Stimulated activated CD4-positive, alpha-beta T cell treated with anti-CD3 and anti-CD28 coated beads, Interleukin-2, amount 100 ng/mL, for 24 hours (primary cell): ENCODE results near the gene KMT2C.
"Not testable (repeated sequence)": the region's sequence is repeated elsewhere in the genome, so short reads cannot be mapped to it uniquely, and the experiment has no call there.

ENCODE experiments used
- DNase-seq, 2 donors: peaks; one replicate each; pipeline ENCODE4 v3.0.0-alpha.2; 2020

KMT2C gene

DNA sequence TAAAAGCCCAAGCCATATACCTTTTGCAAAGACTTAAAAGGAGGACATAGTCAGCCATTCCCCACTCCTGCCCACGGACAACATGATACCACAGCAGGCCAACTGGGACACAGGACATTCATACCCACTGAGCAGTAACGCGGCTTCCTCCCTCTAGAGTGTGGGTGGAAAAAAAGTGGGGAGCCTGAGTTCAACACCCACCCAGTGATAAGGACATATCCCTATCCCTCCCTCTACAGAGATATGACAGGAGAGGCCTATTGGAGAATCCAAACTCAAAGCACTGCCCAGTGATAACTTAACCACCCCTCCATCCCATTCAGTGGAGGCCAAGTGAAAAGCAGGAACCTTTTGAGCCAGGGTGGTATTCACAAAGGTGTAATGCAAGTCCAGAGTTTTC, 148.8 kb downstream of the KMT2C start:
- not testable (repeated sequence) for DNase-seq

DNA sequence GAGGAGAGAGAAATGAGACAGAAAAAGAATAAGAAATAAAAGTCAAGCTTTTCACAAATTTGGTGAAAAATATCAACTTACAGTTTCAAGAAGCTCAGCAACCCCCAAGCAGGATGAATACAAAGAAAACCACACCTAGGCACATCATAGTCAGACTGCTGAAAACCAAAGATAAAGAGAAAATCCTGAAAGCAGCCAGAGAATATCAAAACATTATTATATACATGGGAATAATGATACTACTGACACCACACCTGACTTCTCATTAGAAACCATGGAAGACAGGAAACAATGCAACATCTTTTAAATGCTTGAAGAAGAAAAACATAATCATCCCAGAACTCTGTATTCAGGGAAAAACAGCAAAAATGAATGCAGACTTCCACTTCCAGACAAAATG, 149.6 kb downstream of the KMT2C start:
- not testable (repeated sequence) for DNase-seq

DNA sequence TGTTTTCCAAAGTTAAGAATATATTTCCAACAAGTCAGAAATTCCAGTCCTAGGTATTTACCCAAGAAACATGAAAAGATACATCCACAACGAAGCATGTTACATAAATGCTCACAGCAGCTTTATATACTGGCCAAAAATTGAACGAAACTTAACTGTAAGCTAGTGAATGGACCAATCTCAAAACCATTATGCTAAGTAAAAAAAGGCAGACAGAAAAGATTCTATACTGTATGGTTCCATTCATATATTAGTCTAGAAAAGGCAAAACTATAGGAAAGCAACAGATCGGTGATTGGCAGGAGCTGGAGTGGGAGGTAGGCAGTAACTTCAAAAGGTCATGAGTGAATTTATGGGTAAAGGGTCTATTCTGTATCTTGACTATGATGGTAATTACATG, 150.8 kb downstream of the KMT2C start:
- DNase-seq, result not testable (repeated sequence)

DNA sequence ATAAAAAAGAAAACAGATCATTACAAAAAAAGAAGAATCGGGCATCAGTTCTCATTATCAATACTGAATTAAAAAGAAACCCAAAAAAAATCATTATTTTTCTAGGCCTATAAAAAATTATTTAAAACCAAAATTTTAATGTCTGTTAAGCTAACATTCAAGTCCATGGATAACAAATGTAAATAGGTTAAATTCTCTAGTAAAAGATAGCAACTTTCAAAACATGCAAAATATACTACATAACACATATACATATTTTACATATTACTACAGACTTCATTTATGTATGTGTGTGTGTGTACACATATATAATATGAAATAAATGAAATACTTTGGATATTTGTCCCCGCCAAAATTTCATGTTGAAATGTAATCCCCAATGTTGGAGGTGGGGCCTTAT, 158.1 kb downstream of the KMT2C start:
- not testable (repeated sequence) for DNase-seq

DNA sequence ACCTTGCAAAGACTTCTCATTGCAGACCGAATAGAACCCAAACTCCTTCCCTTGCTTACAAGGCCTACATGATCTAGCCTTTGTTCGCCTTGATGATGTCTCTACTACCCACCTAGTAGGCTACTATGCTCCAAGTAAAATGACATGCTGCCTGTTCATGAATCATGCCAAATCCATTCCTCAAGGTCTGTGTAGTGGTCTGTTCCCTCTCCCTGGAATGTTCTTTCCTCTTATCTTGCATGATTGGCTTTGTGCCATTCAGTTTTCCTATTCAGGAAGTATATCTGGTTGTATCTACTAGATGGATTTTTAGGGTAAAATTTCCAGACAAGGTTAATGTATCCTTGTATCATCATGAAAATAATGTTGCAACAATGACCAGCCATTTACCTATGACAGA, 165.4 kb downstream of the KMT2C start:
- not testable (repeated sequence) for DNase-seq

DNA sequence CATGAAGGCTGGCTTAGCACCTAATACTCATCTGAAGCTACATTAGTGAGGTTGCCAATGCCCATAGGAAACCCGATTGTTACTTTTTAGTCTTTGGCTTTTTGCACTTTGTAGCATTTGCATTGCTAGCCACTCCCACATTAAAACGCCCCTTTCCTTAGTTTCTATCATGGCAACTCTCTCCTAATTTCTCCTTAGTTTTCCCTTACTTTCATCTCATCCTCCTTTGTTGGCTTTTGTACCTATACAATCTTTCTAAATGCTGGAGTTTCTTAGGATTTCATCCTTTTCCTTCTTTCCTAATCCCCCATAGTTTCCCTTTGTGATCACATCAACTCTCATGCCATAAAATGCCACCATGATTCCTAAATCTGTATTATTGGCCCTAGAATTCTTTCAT, 168.9 kb downstream of the KMT2C start:
- not testable (repeated sequence) for DNase-seq

DNA sequence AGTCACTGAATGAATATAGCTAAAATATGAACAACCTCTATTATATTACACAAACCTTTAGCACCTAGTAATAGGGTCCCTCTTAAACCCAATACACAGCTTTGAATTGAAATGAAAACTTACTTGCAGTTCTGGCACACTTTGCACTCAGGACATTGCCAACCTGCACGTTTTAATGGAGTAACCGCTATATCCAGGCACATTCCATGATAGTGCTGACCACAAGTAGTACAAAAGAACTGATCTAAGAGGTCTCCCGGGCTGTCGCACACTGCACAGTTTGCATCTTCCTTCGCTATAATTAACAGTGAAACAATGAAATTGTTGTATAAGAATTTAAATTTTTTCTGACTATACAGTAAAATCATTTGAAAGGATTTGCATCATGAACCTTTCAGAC, 170.9 kb downstream of the KMT2C start:
- DNase-seq, result not testable (repeated sequence)

DNA sequence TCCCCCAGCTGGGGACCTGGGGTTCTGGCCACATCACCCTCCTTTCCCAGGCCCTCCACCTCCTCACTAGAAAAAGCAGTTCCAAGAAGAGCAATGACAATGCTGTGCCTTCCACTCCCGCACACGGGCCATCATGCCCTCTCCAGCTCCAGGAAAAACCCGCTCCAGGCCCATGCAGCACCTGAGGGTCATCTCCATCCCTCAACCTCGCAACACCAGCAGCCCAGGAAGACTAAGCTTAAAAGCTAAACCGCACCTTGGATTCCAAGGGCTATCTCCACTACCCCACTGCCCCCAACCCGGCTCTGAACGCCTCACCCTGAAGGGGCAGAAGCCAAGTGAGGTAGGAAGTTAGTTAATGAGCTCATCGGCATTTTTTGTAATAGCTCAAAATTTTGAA, 173.7 kb downstream of the KMT2C start:
- DNase-seq, result not testable (repeated sequence)

DNA sequence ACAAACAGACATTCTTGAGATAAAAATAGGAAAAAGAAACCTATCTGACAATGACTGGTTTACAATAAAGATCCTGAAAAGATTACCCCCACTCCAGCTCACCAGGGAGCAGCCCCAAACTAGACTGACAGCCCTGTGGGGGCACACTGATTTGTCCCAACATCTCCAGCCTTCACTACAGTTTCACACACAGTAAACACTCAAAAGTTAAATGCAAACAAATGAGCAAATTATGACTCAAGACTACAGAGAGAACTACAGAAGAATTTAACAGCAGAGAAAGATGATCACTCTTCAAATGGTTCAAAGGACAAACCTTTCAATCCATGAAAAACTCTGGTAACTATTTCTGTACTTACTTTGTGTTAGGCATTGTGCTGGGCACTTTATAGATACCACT, 176.2 kb downstream of the KMT2C start:
- DNase-seq, result not testable (repeated sequence)

DNA sequence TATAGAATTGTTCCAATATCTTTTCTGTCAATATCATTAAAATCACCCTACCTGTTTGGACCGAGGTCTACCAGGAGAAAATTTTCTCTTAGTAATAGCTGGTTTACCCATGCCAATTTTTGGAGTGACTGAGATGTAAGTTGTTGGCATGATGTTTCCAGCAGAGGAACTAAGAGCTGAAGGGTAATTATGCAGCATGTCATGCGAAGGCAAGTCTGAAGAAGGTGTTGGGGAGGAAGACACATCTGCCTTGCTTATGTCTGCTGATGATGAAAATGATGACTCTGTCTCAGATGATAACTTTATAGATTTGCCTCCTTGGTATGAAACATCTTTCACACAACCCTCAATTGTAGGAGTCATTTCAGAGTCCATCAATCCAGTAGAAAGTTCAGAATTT, 188.0 kb downstream of the KMT2C start:
- DNase-seq, result not testable (repeated sequence)

DNA sequence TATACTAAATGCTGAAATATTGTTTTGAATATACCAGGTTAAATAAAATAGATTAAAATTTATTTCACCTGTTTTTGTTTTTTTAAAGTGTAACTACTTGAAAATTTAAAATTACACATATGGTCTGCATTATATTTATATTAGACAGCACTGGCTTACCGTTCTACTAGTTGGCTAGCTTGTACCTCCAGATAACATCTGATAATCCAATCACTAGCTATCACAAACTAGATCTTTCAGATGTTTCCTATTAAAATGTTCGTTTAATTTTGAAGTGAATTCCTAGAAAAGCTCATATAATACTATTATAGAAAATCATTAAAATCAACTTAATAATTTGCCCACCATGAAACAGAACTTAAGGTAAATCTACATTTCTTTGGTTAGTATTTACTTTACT, 190.4 kb downstream of the KMT2C start:
- DNase-seq, result not testable (repeated sequence)

DNA sequence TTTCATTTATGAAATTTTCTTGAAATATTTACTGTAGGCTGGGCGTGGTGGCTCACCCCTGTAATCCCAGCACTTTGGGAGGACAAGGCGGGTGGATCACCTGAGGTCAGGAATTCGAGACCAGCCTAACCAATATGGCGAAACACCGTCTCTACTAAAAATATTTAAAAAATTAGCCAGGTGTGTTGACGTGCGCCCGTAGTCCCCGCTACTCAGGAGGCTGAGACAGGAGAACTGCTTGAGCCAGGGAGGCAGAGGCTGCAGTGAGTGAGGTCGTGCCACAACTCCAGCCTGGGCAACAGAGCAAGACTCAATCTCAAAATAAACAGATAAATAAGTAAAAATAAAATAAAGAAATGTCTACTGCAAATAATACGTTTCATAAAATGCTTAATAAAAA, 192.3 kb downstream of the KMT2C start:
- not testable (repeated sequence) for DNase-seq

DNA sequence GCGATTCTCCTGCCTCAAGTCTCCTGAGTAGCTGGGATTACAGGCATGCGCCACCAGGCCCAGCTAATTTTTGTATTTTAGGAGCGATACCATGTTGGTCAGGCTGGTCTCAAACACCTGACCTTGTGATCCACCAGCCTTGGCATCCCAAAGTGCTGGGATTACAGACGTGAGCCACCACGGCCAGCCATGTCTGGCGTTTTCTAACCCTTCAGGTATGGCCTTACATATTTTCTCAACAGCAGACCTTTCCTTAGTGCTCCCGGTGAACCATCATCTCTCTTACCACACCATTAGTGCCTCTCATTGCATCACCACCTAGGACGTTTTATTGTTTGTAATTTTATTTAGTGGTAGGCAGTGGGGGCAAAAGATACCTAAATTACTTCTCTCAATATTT, 194.5 kb downstream of the KMT2C start:
- DNase-seq, result not testable (repeated sequence)

DNA sequence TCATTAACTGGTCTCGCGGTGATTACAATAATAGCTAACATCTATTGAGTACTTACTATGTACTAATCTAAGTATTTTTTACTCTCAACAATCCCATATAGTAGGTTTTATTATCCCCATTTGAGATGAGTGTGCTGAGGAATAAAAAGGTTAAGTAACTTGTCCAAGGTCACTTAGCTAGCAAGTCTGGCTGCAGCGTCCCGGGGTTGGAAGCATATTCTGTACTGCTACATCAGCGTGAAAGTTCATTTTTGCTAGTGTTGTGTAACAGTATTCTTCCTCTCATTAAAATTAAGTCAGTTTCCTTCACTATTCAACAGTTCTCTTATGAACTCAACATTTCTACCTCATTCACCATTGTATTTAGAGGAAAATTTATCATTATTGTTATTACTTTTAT, 199.5 kb downstream of the KMT2C start:
- DNase-seq, result not testable (repeated sequence)

DNA sequence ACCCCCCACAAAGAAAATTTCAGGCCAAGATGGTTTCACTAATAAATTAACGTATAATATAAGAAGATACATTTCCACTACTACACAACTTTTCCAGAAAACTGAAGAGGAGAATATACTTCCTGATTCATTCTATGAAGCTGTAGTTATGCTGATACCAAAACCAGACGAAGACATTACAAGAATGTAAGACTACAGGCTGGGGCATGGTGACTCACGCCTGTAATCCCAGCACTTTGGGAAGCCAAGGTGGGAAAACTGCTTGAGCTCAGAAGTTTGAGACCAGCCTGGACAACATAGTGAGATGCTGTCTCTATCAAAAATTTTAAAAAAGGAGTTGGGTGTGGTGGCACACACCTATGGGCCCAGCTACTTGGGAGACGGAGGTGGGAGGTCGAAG, 201.4 kb downstream of the KMT2C start:
- DNase-seq, result not testable (repeated sequence)

DNA sequence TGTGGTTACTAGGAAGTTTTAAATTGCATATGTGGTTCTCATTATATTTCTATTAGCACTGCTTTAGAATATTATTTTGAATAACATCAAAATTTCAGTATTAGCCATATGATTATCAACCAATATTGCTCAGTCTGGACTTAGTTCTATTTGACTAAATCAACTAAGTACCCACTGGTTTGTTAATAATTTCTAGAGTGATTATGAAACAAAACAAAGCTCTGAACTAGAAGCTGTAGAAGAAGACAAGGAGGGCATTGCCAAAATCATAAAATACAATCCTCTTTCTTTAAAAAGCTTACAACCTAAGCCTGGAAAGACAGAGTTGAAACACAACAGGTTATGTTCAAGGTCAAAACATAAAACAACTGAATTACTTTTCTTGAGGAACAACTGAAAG, 204.7 kb downstream of the KMT2C start:
- no peak for DNase-seq

DNA sequence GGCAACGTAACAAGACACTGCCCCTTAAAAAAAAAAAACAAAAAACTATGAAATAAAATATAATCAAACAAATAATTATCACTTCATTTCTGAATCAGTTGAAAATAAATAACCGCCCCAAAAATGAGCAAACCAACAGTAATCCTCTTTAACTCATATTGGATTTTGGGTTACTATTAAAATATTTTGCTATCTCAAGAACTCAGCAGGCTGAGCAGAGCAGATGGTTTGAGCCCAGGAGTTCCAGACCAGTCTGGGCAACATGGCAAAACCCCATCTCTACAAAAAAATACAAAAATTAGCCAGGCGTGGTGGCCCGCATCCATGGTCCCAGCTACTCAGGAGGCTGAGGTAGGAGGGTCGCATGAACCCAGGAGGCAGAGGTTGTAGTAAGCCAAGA, 216.2 kb downstream of the KMT2C start:
- DNase-seq, result not testable (repeated sequence)

DNA sequence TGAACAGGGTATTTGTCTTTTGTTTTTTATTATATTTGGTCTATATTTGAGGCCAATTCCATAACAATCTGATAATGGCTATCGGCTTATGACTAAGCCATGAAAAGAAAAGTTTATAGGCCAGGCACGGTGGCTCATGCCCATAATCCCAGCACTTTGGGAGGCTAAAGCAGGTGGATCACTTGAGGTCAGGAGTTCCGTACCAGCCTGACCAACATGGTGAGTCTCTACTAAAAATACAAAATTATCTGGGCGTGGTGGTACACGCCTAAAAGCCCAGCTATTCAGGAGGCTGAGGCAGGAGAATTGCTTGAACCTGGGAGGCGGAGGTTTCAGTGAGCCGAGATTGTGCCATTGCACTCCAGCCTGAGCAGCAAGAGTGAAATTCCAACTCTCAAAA, 227.0 kb downstream of the KMT2C start:
- not testable (repeated sequence) for DNase-seq

DNA sequence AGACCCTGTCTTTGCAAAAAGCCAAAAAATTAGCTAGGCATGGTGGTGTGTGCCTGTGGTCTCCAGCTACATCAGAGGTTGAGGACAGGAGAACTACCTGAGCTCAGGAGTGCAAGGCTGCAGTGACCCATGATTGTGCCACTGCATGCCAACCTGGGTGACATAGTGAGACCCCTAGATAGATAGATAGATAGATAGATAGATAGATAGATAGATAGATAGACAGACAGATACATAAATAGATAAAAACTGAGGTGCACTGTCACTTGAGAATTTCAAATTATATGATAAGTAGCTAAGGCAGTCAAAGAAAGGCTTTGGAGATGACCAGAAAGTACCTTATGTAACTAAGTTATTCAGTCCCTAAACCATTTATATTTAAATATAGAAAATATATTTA, 231.4 kb downstream of the KMT2C start:
- not testable (repeated sequence) for DNase-seq

DNA sequence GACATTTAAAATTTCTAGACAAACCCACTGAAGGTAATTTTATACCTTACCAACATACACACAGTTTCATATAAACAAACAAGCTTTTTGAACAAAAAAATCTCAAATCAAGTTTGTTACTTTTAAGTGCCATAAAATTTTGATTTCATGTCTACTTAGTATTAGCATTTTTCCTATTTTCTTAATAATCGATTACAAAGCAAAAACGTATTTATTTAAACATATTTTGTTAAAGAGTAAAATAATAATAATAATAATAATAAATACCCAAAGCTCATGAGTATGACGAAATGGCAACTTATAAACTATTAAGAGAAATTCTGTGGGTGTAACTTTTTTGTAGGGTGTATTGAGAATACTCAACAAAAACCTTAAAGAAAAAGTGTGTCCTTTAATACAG, 232.7 kb downstream of the KMT2C start:
- DNase-seq, result no peak

DNA sequence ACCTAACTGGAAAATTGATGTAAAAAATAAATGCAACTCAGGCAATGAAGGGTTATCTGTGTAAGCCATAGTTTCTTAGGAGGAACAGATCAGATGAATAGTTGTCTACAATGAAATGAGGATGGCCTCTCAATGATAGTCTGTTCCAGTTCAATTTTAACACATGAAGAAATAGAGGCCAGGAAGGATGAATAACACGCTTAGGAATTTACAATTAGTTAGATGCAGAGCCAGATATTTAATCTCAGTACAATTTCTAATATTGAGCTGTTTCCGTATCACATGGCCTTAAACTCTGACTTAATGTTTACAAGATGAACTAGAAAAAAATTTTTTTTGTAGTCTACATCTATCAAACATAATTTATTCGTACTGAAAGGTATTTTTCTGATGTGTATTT, 233.7 kb downstream of the KMT2C start:
- no peak for DNase-seq

DNA sequence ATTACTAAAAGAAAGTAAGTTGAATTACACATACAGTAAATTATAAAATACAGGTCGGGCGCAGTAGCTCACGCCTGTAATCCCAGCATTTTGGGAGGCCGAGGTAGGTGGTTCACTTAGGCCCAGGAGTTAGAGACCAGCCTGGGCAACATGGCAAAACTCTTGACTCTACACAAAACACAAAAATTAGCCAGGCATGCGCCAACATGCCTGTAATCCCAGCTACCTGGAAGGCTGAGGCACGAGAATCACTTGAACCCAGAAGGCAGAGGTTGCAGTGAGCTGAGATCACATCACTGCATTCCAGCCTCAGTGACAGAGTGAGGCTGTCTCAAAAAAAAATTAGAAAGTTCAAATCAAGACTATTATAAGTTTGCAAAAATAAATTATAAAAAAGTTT, 235.4 kb downstream of the KMT2C start:
- DNase-seq, result no peak

DNA sequence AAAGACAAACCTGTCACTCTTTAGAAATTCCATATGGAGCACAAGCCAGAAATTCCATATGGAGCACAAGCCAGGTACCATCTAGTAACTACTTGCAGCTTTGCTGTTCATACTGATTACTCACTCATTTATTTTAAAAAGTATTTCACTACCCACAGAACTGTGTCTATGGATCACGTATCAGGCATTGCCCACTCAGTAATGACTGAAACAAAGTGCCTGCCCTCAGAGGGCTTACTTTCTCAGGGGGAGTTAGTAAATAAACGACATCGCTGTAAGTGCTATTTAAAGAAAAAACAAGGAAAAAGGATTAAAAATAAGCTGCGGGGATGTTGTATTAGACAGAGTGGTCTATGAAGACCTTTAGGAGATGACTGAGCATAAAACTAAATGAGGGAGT, 239.4 kb downstream of the KMT2C start:
- no peak for DNase-seq

DNA sequence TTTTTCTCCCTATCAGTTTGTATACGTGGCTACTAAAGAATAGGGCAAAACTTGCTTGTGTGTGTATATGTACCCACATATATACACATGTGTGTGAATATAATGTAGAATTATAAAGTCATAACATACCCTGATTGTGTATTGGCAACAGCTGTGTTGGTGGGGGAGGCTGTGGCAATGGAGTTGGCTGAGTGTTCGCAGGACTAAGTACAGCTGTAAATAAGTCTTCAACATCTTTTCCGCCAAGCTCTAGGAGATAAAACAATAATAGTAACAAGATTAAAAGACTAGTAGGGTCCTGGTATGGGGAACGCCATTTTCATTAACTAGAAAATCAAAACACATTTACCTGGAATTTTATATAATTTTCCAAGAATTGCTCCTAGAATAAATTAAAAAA, 241.9 kb downstream of the KMT2C start:
- no peak for DNase-seq

DNA sequence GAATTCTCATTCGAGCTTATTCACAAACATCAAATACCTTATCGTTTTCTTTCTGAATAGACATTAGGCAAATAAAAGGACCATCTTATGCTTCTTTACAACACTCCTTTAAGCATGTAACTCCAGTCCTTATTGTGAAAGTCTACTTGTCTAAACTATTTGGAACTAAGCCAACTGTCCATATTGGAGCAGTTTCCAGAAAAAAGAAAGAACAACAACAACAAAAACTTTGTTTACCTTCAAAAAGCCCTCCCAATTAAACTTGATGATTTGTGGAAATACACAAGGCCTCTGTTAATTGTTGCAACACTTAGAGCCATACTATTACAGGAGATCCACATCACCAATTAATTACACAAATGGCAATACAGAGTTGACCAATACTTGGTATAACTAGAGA, 246.7 kb downstream of the KMT2C start:
- DNase-seq, result no peak

DNA sequence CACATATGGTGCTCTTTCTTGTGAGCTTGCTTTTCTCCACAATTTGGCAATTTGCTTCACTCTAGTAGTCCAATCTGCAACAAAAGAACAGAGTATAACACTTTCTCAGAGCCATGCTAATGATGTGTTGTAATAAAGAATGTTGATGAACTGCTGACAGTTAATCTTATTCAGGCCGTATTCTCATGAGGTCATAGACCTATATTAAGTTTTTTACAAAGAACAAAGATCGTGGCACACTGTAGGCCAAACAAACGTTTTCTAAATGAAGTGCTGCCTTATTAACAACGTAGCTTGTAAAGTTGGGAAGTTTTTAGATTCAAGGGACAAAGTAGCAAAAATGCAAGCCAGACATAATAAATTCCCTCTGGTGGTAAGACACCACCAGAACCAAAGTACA, 250.2 kb downstream of the KMT2C start:
- no peak for DNase-seq
